HG03575 (cell line): ENCODE measurements around the gene CRTC1.

Source experiments
- ATAC-seq: cut with Tn5 transposase; IDR thresholded peaks from one replicate; pipeline ENCODE4 v1.9.1; 2021; ENCODE audit not compliant: unreplicated experiment, insufficient number of reproducible peaks, low FRiP score; ENCODE audit errors: extremely low read depth

The CRTC1 gene

DNA sequence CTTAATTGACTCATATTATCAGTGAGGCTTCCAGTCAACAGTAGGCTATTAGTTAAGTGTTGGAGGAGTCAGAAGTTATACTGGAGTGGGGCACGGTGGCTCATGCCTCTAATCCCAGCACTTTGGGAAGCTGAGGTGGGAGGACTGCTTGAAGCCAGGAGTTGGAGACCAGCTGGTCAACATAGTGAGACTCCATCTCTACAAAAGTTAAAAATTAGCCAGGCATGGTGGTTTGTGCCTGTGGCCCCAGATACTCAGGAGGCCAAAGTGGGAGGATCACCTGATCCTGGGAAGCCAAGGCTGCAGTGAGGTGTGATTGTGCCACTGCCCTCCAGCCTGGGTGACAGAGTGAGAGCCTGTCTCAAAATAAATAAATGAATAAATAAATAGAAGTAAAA, 54.5 kb downstream of the CRTC1 start:
- no peak for ATAC-seq

DNA sequence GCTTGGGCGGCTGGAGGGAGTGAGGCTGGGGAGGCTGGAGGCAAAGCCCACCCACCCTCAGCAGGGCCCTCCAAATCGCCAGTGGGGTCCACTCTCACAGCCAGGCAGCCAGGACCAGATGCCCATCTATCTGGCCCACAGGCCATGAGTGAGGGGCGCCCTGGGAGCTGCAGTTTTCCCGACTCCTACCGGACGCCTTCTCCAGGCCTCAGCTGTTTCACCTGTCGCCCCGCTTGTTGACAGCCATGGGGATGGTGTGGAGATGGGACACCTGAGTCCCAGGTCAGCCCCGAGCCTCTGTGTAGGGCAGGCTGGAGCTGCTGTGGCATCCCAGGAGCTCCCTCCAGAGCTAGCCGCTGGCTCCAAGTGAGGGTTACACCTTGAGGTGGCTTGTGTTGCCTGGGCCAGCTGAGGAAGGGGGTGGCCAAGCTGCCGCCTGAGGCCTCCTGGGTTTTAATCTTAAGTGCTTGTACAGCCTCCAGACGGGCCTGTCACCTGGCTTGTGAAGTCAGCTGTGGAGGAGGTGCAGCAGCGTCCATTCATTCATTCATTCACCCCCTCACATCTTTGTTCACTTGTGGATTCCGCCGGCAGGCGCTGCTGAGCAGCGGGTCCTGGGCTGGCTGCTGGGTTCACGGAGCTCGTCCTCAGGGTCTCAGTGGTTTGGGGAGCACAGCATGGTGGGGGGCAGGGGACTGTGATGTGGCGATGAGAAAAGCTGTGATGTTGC, 55.6 kb downstream of the CRTC1 start:
- no peak for ATAC-seq

DNA sequence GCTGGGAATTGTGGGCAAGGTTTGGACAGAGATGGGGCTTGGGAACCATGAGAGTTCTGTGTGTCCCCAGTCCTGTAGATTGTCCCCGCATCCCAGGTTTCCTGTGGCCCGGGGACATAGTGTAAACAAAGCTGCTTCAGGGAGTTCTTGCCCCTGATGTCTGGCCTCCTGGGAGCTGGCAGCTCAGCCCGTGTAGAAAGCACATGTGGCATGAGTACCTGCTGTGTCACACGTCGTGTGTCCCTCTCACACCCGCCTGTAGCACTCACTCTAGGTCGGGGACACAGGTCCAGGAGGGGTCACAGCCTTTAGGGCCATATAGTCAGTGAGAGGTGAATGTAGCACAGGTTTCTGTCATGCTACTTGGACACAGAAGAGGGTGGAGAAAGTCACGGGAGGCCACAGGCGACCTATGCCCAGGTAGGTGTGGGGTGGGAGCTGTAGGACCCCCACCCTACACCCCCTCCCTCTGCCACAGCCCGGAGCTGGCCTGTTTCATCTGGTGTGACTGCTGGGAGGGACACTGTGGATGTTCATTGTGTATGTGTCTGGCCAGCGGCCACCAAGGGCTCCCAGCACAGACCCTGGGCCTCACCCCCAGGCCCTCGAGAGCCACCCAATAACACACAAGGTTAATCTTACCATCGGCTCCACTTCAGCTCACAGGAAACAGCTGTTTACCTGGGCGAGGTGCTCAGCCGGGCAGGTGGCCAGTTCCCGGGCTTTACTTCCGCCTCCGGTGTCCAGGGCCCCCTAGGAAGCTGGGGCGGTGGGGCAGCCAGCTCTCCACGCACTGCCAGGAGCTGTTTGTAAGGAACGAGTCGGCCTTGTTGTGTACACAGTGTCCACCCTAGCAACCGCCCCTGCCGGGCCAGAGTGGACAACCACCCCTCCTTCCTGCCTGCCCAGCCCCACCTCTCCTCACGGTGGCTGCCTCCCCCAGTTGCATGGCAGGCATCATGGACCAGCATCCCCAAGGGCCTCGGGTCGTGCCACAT, 57.9 kb downstream of the CRTC1 start:
- ATAC-seq: no peak

DNA sequence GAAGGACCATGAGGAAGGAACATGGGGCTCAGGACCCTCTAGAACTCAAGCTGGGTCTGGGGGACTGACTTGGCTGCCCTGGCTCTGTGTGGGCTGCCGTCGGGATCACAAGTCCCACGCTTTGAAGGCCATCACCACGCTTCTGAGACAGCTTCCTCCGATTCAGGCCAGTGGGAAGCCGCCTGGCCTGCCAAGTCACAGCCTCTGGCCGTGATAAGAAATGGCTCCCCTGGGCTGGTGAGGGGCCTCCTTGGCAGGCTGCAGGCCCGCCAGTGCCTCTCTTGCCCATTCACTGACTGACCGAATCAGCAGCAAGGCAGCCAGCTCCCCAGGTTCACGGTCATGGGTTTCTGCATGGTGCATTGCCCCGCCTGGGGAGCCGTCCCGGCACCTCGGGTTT, 58.8 kb downstream of the CRTC1 start:
- ATAC-seq: no peak

DNA sequence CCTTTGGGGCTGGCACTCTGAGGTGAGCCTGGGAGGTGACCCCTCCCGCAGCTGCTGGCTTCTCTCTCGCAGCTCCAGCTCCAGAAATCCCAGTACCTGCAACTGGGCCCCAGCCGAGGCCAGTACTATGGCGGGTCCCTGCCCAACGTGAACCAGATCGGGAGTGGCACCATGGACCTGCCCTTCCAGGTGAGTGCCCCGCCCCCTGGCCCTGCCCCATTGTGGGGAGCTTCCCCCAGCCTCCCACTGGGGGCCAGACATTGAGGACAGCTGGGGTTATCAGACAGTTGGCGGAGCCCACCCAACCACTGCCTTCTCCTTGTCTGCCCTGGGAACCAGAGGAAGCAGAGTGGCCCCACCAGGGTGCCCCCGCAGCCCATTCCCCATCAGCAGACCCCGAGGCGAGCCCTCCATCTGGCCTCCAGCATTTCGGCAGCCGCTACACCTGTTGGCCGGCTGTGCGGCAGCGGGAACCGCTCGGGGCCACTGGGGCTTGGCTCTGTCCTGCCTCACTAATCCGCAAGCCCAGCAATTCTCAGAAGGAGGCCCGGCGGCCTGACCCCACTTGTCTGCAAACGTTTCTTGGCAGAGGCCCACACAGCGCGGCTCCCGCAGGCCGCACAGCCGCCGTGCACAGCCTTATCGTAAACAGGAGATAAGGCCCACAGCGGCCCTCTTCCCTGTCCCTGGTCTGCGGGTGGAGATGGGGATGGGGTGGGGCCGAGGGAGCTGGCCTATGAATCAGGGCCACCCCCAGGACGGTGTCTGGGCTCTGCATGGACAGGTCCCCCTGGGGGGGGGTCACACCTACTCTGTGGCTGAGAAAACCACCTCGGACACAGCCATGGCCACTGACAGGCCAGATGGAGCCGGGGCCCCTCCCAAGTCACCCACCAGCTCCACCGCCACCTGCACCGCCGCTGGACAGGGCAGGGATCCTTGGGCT, 59.6 kb downstream of the CRTC1 start:
- ATAC-seq: no peak

DNA sequence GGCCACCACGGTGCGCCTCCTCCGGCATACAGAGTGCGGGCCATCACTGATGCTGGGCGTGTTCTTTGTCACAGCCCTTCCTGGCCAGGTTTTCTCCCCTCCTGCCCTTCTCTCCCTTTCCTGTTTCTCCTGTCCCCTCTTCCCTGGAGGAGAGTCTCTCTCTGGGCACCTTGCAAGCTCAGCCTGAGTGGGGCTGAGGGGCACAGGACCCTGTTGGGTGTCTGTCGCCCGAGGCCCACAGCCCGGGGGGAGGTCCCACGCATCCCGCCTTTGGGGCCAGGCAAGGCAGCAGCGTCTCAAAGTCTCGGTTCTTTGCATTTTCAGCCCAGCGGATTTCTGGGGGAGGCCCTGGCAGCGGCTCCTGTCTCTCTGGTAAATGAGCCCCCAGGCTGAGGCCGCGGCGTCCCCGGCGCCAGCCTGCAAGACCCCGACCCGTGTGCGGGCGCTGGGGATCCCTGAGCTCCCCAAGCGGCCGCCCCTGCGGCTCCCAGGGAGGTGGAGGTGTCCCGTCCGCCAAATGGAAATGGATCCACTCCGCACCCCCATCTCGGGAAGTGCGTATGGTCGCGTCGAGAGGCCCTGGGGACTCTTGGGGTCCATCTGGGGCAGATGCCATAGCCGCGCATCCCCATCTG, 60.4 kb downstream of the CRTC1 start:
- no peak for ATAC-seq

DNA sequence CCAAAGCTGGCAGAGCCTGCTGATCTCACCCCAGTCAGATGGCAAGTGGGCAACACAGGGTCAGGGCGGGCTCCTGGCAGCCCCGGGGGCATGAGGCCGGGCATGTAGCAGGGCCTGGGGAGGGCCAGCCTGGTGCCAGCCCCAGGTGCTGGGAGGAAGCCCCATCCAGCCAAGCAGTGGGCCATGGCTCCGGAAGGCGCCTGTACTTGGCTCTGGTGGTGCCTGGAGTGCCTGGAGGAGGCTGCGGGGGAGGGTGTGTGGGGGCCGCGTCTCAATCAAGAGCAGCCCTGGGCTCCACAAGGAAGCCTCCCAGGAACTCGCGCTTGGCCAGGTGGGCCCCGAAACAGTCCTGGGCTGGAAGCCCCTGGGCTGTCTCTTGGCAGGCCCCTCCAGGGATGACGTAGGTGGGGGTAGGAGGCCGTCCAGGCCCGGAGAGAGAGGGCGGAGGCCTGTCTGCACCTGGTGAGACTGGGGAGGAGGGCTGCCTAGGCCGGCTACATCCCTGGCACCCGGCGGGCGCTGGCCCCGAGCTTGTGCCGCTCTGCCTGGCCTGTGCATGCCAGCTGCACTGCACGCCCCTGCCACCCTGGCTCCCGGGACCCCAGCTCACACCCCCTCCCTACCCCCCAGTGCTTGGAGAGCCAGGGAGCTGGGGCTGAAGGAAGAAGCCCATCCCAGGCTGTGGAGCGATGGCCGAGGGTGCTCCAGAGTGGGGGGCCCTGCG, 61.7 kb downstream of the CRTC1 start:
- no peak for ATAC-seq

DNA sequence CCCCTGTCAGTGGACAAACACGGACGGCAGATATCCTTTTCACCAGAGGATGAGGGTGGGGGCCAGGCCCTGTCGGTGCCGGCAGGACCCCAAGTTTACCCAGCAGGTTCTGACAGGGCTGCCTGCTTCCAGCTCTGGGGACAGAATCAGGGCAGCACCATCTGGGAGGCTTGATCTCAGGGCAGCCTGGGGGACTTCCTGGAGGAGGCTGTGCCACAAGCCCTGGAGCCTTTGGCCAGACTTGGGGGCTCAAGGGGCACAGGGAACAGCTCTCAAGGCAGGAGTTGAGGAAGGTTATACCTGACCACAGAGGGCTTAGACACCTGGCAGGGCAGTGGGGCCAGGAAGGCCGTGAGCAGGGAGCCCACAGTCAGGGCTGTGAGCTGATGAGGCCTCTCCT, 62.5 kb downstream of the CRTC1 start:
- ATAC-seq: no peak

DNA sequence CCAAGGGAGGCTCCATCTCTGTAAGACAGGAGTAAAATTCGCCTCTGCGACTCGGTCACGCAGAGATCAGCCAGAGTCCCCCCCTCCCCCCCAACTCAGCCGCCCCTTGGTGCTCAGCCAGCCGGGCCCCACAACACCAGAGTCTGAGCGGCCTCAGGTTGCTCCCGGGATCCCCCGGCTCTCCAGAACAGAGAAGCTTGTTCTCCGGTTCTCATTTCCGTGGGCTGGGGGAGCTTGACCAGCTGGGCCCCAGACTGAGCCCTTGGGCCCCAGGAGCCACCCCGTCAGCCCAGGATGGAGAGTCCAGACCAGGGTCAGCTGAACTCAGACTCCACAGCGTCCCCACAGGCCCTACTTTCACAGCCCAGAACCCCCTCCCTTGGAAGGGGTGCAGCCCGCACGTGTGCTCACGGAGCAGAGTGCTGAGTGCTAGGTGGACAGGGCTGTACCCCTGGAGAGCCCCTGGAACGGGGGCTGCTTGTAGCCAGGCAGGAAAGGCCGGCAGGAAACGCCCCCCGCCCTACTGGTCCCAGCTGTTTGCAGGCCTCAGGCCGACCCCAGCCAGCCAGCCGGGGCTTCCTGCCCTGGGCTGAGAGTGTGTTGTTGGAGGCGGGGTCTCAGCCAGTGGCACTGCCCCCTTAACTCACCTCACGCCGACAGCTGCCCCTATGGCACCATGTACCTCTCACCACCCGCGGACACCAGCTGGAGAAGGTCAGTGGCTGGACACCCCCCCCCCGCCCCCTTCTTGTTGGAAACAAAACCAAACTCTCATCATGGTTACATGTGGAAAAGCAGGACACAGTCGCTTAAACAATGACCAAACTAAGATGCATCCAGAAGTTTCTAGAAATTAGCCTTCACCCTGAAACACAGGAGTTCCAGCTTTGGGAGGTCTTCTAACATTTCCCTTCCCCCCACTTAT, 63.2 kb downstream of the CRTC1 start:
- ATAC-seq: no peak

DNA sequence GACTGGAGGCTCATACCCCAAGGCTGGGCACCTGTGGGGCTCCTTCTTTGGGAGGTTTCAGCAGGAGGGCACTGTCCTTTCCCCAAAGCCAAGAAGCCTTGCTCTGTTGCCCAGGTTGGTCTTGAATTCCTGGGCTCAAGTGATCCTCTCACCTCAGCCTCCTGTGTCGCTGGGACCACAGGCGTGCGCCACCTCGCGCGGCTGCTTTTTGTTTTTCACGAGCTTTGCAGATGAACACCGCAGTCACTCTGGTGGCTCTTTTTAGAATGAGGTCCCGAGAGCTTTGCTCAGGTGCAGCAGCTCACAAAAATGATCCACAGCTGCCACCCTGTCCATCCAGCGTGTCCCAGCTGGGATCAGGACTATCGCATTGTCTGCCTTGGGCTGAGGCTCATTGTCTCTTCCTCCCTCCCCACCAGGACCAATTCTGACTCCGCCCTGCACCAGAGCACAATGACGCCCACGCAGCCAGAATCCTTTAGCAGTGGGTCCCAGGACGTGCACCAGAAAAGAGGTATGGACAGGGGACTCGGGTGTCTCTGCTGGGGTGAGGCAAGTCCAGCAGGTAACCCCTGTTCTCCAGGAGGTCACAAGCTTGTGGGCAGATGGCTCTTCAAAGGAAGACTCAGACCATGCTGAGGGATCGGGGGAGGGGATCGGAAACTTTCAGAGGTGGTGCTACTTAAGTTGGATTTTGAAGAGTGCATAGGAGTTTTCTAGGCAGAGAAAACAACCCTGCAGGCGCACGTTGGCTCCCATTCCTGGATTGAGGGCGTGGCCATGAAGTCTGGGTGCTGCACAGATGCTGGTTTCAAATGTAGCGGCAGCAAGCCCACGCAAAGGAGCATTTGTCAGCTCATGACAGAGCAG, 66.1 kb downstream of the CRTC1 start:
- ATAC-seq: no peak

DNA sequence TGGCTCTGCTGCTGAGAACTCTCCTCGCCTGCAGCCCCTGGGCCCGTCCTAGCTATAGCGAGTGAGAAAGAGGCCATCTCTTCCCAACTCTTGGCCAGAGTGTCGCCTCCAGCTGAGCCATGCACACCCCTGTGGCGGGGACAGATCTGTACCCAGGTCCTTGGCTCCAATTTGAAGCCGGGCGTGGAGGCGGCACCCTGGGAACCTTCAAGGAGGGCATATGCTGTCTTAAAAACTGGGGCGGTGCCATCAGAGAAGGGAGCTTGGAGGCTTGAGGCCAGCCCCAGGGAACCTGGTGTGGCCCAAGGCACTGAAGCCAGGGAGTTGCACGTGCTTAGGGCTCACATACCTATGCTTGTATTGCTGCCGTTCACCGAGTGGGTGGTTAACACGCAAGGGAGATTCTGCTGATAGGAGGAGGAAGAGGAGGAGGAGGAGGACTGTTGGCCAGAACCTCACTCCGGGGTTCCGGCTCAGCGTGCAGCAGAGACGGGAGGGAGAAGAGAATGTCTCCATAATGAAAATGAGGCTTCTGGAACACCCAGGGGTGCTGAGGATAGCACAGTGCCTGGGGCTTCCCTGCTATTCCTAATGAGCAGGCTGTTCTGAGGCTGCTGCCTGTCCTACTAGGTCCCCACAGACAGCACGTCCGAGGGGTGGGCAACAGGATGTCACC, 67.0 kb downstream of the CRTC1 start:
- no peak for ATAC-seq

DNA sequence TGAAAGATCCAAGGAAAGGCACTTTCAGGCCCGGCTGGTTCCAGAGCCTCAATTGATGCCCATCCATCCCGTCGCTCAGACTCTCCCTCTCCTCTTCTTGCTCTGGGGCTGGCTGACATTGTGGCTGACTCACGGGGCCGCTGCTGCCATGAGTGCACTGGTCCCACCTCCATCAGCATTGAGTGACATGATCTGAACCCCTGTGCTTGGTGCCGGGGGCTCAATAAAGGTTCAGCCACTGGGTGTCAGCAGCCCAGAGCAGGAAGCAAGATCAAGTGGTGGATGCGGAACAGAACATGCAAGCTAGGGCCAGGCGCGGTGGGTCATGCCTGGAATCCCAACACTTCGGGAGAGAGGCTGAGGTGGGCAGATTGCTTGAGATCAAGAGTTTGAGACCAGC, 68.1 kb downstream of the CRTC1 start:
- ATAC-seq: no peak

DNA sequence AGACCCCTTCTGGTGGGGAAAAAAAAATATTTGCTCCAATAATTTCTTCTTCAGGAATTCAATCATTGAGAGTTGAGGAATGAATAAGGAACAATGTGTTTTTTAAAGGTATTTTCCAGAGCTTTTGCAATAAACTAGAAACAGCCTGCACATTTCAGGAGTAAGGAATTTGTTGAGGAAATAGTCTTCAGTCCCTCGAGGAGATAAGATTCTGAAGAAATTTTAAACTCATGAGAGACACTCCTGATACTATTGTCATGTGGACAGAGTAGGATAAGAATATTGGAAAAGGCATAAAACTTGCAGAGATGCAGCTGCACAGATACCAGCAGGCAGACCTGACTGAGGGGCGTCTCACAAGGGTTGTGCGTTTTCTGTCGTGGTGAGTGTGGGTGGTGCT, 71.0 kb downstream of the CRTC1 start:
- no peak for ATAC-seq

DNA sequence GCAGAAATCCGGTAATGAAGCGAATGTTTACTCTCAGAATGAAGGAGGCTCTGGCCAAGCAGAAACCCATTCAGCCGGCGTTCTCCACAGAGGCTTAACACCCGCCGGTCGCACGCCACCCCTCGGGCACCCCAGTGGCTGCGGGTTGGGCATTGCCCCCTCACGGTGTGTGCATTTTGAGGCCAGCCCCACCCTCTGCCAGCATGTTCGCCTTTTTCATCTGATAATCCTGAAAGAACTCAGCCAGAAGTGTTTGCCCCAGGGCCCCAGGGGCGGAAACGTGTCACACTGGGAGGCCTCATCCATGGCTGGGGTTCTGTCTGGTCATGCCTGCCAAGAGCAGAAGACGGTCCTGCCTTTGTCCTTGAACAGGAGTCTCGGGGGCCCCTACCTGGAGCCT, 73.4 kb downstream of the CRTC1 start:
- no peak for ATAC-seq

DNA sequence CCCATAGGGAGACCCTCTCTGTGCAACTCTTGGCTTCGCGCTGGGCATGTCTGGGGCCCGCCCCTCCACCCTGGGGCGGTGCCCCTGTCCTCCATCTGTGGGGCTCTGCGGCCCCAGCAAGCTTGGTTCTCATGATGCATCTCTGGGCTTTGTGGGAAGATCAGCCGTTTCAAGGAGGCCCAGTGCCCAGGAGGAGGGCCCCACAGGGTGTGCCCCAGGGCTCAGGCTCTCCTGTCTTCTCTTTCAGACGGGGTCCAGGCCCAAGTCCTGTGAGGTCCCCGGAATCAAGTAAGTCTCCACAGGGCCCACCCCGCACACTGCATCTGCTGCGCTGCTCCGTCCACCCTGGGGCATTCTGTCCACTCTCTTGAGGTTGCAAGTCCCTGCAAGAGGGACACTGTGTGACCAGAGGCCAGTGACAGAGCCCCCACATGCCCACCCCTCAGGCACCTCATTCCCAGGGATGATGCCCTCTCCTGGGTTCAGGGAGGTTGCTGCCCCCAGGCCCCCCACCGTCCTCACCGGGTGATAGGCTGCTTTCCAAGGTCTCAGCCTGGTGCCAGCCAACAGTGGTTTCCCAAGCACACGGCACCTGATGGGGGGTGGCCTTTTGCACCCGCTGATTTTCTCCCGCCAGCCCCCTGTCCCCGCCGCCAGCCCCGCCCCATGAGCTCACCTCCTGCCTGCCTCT, 76.0 kb downstream of the CRTC1 start:
- ATAC-seq: no peak
